GM23338 (cell line): ENCODE measurements around the gene ENPP4. TPM values are rescaled to one million over a fixed set of nuclear protein-coding genes. Genes with fewer than 3 reads are reported as not detected.

ENCODE experiments used
- ATAC-seq: fragments of 200-7000 bp; cut with Tn5 transposase; 3 replicates; pipeline ENCODE4 v1.9.1; 2020
- DNase-seq: peaks from one replicate; pipeline ENCODE4 v3.0.0-alpha.2; 2015; ENCODE audit warnings: low spot score
- H2AFZ ChIP-seq: fragments of 200-600 bp; sonication (generic); 2 replicates; pipeline ENCODE4 v1.8.0; 2016; ENCODE audit warnings: antibody characterized with exemption, mild to moderate bottlenecking, moderate library complexity
- H3F3A ChIP-seq: fragments of 200-600 bp; sonication (generic); replicated peaks from 2 replicates; pipeline ENCODE4 v1.8.0; 2017; ENCODE audit warnings: antibody characterized with exemption, mixed run types, low read depth
- H3K27ac ChIP-seq: fragments of 200-600 bp; sonication (generic); 2 replicates; pipeline ENCODE4 v1.6.1; 2016; ENCODE audit warnings: low read depth
- H3K27me3 ChIP-seq: fragments of 200-600 bp; sonication (generic); 2 replicates; pipeline ENCODE4 v1.8.0; 2016; ENCODE audit warnings: mild to moderate bottlenecking, mixed run types, moderate library complexity; ENCODE audit not compliant: insufficient read depth
- H3K36me3 ChIP-seq: fragments of 200-600 bp; sonication (generic); 2 replicates; pipeline ENCODE4 v1.8.0; 2016; ENCODE audit warnings: mild to moderate bottlenecking; ENCODE audit not compliant: insufficient read depth
- H3K4me1 ChIP-seq: fragments of 200-600 bp; sonication (generic); 2 replicates; pipeline ENCODE4 v1.8.0; 2016; ENCODE audit warnings: mild to moderate bottlenecking, moderate library complexity; ENCODE audit not compliant: insufficient read depth
- H3K4me2 ChIP-seq: fragments of 200-600 bp; sonication (generic); 2 replicates; pipeline ENCODE4 v1.7.1; 2017; ENCODE audit warnings: mixed run types
- H3K4me3 ChIP-seq: fragments of 200-600 bp; sonication (generic); 2 replicates; pipeline ENCODE4 v1.6.1; 2016; ENCODE audit warnings: mixed run types
- H3K79me2 ChIP-seq: fragments of 200-600 bp; sonication (generic); replicated peaks from 2 replicates; pipeline ENCODE4 v1.8.0; 2017; ENCODE audit warnings: mild to moderate bottlenecking; ENCODE audit not compliant: insufficient read depth
- H3K9me2 ChIP-seq: fragments of 200-600 bp; sonication (generic); 2 replicates; pipeline ENCODE4 v1.8.0; 2017; ENCODE audit not compliant: insufficient read depth
- H4K20me1 ChIP-seq: fragments of 200-600 bp; sonication (generic); replicated peaks from 2 replicates; pipeline ENCODE4 v1.8.0; 2017; ENCODE audit warnings: mild to moderate bottlenecking; ENCODE audit not compliant: insufficient read depth
- H3K27ac Mint-ChIP-seq: 2 replicates; pipeline ENCODE4 v1.8.0; 2020; ENCODE audit warnings: inconsistent platforms, mild to moderate bottlenecking, moderate library complexity, mixed read lengths
- H3K27me3 Mint-ChIP-seq: 3 replicates; pipeline ENCODE4 v1.8.0; 2022; ENCODE audit warnings: low read depth, mild to moderate bottlenecking, moderate library complexity, mixed read lengths, inconsistent platforms; ENCODE audit not compliant: insufficient read depth, poor library complexity
- H3K36me3 Mint-ChIP-seq: 3 replicates; pipeline ENCODE4 v1.8.0; 2021; ENCODE audit warnings: low read depth, mild to moderate bottlenecking, inconsistent platforms, moderate library complexity, mixed read lengths
- H3K4me1 Mint-ChIP-seq: 3 replicates; pipeline ENCODE4 v1.8.0; 2020; ENCODE audit warnings: mild to moderate bottlenecking, inconsistent platforms, mixed read lengths
- H3K4me3 Mint-ChIP-seq: 3 replicates; pipeline ENCODE4 v1.8.0; 2021; ENCODE audit warnings: moderate library complexity, mild to moderate bottlenecking, inconsistent platforms, mixed read lengths
- H3K9me3 Mint-ChIP-seq: 3 replicates; pipeline ENCODE4 v1.8.0; 2020; ENCODE audit warnings: moderate library complexity, mild to moderate bottlenecking, inconsistent platforms, mixed read lengths
- CREB1 ChIP-seq: fragments of 250-450 bp; sonication (Bioruptor Pico); IDR thresholded peaks from 2 replicates; pipeline ENCODE4 v1.5.0; 2020; ENCODE audit warnings: low read depth, mild to moderate bottlenecking, moderate library complexity
- CTCF ChIP-seq, 2 experiments: fragments of 200-600 bp in 1 of 2; sonication (generic) in 1 of 2; conservative IDR thresholded peaks; 2 replicates each; pipeline versions ENCODE4 v1.5.1 to v1.6.1; 2016 to 2017; ENCODE audit warnings: antibody characterized with exemption in 2 of 2, low read depth in 2 of 2, mild to moderate bottlenecking in 2 of 2, moderate library complexity in 1 of 2
- ETS1 ChIP-seq: IDR thresholded peaks from 2 replicates; pipeline ENCODE4 v1.6.1; 2016; ENCODE audit warnings: antibody characterized with exemption
- EZH2 ChIP-seq: fragments of 200-600 bp; sonication (generic); IDR thresholded peaks from one replicate; pipeline ENCODE4 v1.8.0; 2017; ENCODE audit warnings: antibody characterized with exemption, mild to moderate bottlenecking, low read depth; ENCODE audit not compliant: unreplicated experiment
- EZH2phosphoT487 ChIP-seq: fragments of 200-600 bp; sonication (generic); IDR thresholded peaks from one replicate; pipeline ENCODE4 v1.8.1; 2018; ENCODE audit warnings: antibody characterized with exemption; ENCODE audit not compliant: unreplicated experiment
- JUNB ChIP-seq: IDR thresholded peaks from one replicate; pipeline ENCODE4 v1.6.1; 2016; ENCODE audit warnings: antibody characterized with exemption; ENCODE audit not compliant: unreplicated experiment
- NANOG ChIP-seq: IDR thresholded peaks from 2 replicates; pipeline ENCODE4 v1.6.1; 2016; ENCODE audit warnings: antibody characterized with exemption, borderline replicate concordance
- POLR2AphosphoS5 ChIP-seq: IDR thresholded peaks from 2 replicates; pipeline ENCODE4 v1.6.1; 2016; ENCODE audit warnings: antibody characterized with exemption, low read depth
- REST ChIP-seq: IDR thresholded peaks from one replicate; pipeline ENCODE4 v1.6.1; 2018; ENCODE audit warnings: antibody characterized with exemption; ENCODE audit not compliant: unreplicated experiment
- STAT1 ChIP-seq: IDR thresholded peaks from one replicate; pipeline ENCODE4 v1.6.1; 2016; ENCODE audit warnings: antibody characterized with exemption; ENCODE audit not compliant: unreplicated experiment
- ZNF114 ChIP-seq: fragments of 250-450 bp; sonication (Bioruptor Pico); IDR thresholded peaks from 2 replicates; pipeline ENCODE4 v1.5.0; 2020; ENCODE audit warnings: mild to moderate bottlenecking, moderate library complexity
- ZNF331 ChIP-seq: fragments of 250-450 bp; sonication (Bioruptor Pico); IDR thresholded peaks from 2 replicates; pipeline ENCODE4 v1.5.0; 2020; ENCODE audit warnings: low read depth, mild to moderate bottlenecking, moderate library complexity
- ZNF462 ChIP-seq: fragments of 250-450 bp; sonication (Bioruptor Pico); IDR thresholded peaks from 2 replicates; pipeline ENCODE4 v1.5.0; 2020; ENCODE audit warnings: mild to moderate bottlenecking, moderate library complexity
- polyA plus RNA-seq: library from polyadenylated mRNA; unstranded; fragments of >200 nt; fragmentation: Nextera tagmentation; extraction: Ambion mirVana; gene quantifications from 2 replicates; pipeline ENCODE4 v1.2.1, GENCODE V29; 2016
- total RNA-seq: library from RNA; depleted of rRNA; stranded (reverse); fragments of >200 nt; shearing (Covaris generic); gene quantifications from 2 replicates; pipeline ENCODE4 v1.2.3, GENCODE V29; 2014

Gene ENPP4
- total and polyA plus RNA-seq, 2 experiments from 2014 or later, result 2.2 to 4.4 TPM

GRCh38 chr6:46186583-46186982 lies 56.8 kb downstream of the ENPP4 start:
- no peaks in the 10 kb centered on the region; the same call in 2 of the 3 replicates for H3K4me1 Mint-ChIP-seq
- no peaks in the 10 kb centered on the region for H3F3A ChIP-seq
- H3K79me2 ChIP-seq, result no peaks in the 10 kb centered on the region
- H3K9me2 ChIP-seq, result no peaks in the 10 kb centered on the region
- H3K27me3 ChIP-seq, result no peaks in the 10 kb centered on the region
- no peak overlapping the region for H3K27ac Mint-ChIP-seq
- TF ChIP-seq EZH2 (no peak), ZNF331 (CRISPR knock-in tag) (no peak), ZNF114 (CRISPR knock-in tag) (no peak), JUNB (no peak), CREB1 (CRISPR knock-in tag) (no peak), ETS1 (no peak), REST (no peak), CTCF (conservative IDR thresholded peaks at IDR 0.05; ENCODE audit: low read depth in 2 of 2) (no peak), STAT1 (no peak), ZNF462 (CRISPR knock-in tag) (no peak), NANOG (no peak), EZH2phosphoT487 (no peak), POLR2AphosphoS5 (no peak)
- H4K20me1 ChIP-seq, result no peaks in the 10 kb centered on the region
- H3K4me1 ChIP-seq, result no peaks in the 10 kb centered on the region
- H3K9me3 Mint-ChIP-seq, result no peaks in the 10 kb centered on the region
- ATAC-seq, result no peak
- no peak for DNase-seq
- no peak overlapping the region for H2AFZ ChIP-seq
- H3K36me3 ChIP-seq, result no peaks in the 10 kb centered on the region
- no peak overlapping the region for H3K27ac ChIP-seq
- H3K4me3 ChIP-seq, result no peak overlapping the region
- no peaks in the 10 kb centered on the region for H3K36me3 Mint-ChIP-seq
- no peak overlapping the region for H3K4me3 Mint-ChIP-seq
- H3K4me2 ChIP-seq, result no peak overlapping the region
- H3K27me3 Mint-ChIP-seq, result no peaks in the 10 kb centered on the region
